GM12874 (cell line): Measurements from ENCODE around the gene PIP4K2B.

Experiments used
- TF ChIP-seq, protein P1 (sequence below): IDR thresholded peaks from 2 replicates; pipeline ENCODE4 v1.5.1; 2011; ENCODE audit warnings: low read depth, mild to moderate bottlenecking, control low read depth, low read length, moderate library complexity; ENCODE audit not compliant: insufficient read depth

PIP4K2B gene

DNA sequence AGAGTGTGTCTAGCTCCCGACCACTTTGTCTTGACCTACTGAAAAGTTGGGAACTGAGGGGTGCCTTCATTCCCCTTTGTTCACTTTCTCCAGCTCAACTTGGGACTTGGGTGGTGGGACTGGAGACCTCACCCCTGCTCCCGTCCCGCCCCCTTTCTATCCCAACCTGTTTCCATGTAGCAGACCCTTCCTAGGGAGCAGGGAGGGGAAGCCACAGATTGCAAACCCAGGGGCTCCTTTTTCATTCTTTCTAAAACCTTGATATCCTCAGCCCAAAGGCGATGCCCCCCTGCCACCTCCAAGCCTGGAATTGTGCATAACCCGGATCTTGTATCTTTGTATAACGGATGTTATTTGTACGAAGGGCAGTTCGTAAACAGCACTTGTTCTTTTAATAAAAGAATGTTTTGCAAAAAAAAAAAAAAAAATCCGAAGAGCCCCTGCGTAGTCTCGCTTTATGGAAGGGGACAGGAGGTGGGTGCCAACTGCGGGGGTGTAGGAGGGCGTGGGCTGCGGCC, 69.9 kb downstream of the PIP4K2B start:
- TF ChIP-seq, protein P1, sequence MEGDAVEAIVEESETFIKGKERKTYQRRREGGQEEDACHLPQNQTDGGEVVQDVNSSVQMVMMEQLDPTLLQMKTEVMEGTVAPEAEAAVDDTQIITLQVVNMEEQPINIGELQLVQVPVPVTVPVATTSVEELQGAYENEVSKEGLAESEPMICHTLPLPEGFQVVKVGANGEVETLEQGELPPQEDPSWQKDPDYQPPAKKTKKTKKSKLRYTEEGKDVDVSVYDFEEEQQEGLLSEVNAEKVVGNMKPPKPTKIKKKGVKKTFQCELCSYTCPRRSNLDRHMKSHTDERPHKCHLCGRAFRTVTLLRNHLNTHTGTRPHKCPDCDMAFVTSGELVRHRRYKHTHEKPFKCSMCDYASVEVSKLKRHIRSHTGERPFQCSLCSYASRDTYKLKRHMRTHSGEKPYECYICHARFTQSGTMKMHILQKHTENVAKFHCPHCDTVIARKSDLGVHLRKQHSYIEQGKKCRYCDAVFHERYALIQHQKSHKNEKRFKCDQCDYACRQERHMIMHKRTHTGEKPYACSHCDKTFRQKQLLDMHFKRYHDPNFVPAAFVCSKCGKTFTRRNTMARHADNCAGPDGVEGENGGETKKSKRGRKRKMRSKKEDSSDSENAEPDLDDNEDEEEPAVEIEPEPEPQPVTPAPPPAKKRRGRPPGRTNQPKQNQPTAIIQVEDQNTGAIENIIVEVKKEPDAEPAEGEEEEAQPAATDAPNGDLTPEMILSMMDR: no peak

DNA sequence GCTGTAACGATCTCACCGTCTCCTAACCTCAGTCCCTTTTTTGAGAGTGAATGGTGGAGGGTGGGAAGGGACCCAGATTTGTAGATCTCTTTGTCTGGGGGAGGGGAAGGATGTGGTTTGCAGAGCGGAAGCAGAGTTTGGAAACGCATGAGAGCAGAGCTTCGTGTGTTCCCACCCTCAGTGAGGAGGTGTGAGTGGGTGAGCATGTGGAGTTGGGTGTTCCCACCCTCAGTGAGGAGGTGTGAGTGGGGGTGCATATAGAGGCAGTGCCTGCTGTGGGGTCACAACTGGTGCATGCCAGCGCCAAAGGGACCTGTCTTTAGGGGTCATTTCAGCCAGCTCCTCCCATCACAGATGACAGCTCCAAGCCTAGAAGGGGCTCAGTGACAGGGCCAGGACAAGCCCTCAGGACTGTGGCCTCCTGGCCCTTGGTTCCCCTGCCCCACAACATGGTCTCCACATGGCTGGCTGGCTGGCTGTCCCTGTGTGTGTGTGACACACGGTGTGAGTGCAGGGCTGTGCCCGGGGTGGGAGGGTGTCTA, 71.0 kb downstream of the PIP4K2B start:
- TF ChIP-seq, protein P1: no peak

DNA sequence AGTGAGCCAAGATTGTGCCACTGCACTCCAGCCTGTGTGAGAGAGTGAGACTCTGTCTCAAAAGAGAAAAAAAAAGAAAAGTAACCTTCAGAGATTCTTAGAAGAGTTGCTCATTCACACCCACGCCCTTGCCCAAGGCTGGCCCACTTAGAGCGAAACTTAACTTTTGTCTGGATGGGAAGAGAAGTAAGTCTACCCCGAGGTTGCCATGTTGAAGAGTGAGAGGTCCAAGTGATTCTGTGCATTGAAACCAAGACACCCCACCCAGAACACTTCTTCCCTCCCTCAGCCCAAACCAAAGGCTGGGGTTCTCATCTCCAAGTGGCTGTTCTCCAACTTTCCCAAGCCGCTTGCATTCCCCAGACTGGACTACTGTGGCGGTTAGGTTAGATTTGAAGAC, 71.6 kb downstream of the PIP4K2B start:
- TF ChIP-seq, protein P1: no peak

DNA sequence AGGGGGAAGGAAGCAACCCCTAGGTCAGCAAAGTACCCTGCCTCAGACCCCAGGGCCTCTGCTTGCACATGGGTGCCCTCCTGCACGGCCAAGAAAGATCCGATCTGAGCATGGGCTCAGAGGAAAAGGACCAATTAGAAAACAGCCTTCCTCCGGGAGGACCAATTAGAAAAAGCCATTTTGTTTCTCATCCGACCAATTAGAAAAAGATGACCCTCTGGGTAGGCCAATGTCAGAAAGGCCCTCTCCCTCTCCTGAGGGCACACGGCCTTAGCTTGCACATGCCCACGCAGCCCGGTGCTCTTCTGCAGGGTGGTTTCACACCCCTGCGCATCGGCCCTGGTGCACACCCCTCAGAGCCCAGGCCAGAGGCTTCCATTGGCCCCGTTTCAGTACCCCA, 74.3 kb downstream of the PIP4K2B start:
- TF ChIP-seq, protein P1: no peak

DNA sequence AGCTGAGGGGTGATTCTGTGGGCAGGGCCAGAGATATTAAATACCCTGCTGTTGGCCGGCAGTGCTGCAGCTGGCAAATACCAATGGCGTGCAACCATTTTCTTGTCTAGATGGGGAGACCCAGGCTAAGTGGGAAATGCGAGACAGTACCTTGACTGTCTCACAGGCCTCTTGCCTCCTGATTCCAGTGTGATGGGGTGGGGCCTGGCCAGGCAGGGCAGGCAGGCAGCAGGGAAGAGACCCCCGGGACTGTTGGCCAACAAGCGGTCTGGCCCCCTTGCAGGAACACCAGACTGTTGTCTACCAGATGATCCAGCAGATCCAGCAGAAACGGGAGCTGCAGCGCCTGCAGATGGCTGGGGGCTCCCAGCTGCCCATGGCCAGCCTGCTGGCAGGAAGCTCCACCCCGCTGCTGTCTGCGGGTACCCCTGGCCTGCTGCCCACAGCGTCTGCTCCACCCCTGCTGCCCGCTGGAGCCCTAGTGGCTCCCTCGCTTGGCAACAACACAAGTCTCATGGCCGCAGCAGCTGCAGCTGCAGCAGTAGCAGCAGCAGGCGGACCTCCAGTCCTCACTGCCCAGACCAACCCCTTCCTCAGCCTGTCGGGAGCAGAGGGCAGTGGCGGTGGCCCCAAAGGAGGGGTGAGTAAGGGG, 74.9 kb downstream of the PIP4K2B start:
- TF ChIP-seq, protein P1: no peak

DNA sequence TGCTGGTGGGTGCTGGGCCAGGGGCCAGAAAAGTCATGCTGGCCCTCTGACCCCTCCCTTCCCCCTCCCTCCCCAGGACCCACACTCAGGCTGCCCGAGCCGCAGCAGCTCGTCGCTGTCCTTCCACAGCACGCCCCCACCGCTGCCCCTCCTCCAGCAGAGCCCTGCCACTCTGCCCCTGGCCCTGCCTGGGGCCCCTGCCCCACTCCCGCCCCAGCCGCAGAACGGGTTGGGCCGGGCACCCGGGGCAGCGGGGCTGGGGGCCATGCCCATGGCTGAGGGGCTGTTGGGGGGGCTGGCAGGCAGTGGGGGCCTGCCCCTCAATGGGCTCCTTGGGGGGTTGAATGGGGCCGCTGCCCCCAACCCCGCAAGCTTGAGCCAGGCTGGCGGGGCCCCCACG, 77.6 kb downstream of the PIP4K2B start:
- TF ChIP-seq, protein P1: no peak

DNA sequence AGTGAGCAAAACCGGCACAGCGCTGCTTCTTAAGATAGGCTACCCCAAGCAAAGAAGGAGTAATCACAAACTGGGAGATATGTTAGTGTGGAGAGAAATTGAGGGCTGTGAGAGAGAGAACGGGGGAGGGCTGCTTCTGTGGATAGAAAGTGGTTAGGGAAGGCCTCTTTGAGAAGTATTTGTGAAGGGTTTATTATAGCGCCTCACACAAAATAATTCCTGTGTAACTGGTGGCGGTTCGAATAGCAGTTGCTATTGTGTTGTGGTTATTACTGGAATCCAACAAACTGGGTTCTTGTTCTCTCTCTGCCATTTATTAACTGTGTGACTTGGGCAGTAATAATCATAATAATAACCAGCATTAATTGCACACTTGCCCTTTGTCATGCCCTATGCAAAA, 78.4 kb downstream of the PIP4K2B start:
- TF ChIP-seq, protein P1: no peak
